Frontal cortex (tissue), 4 donors: ENCODE results near the gene GNAO1. TPM values are rescaled to one million over a fixed set of nuclear protein-coding genes. Genes with fewer than 3 reads are reported as not detected.

Experiments used
- DNase-seq, 2 donors: peaks; one replicate each; pipeline ENCODE4 v3.0.0; 2012; ENCODE audit warnings: low spot score in 2 of 2
- FAIRE-seq: peaks from 2 replicates; lab custom pipeline; 2012; peaks lifted over from hg19 to GRCh38; lab: Jason Lieb, UNC
- total RNA-seq: library from RNA; depleted of rRNA; stranded (reverse); fragments of >200 nt; gene quantifications from one replicate; pipeline ENCODE4 v1.2.3, GENCODE V29; 2014
- donor health status: control.
- donor health status: control.
- donor health status: control.

GNAO1 gene
- total RNA-seq, 1 donor from 2014 or later, result 54.2 TPM

DNA sequence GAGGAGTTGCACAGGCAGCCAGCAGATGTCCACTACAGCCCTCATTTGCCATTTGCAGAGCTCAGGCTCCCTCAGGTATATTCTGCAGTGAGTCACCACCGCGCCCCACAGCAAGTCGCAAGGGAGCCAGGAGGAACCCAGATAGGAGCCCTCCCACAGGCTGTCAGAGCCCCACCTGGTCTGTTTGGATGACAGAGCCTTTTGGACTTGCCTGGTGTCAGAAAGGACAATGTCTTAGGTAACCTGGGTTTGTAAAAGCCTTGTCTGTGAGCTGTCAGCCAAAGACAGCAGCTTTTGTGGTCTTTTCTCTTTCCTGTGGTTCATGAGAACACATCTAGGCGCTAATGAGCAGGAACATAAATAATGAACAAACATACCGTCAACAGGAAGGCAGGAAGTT, 70.9 kb downstream of the GNAO1 start:
- FAIRE-seq (no peak), DNase-seq (no peak)

DNA sequence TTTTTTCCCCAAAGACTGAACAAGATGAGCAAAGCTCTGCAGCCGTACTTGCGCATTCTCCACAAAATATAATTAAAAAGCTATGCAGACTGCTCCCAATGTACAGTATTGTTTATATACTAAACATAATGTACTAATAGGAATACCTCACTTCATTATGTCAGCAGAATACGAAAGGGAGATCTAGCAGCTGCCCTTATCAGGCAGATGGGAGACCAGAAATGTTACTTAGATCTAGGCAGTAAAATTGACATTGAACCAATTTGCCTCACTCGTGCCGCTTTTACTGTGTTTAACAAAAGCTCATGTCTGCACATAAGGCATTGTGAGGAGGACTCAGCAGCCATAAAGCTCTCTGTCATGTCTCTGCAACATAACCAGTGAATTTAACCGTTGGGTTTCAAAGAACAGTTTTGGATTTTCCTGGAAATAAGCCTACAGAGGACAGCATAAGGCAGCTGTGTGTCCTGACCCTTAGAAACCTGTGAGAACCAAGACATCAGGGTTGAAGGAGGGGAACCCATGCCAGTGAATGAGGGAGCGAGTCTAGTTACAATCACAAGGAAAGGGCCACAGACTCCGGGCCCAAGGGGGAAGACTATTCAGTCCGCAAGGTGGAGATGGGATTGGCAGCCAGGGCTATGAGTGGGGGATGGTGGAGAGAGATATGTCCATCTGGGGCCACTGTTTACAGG, 71.4 kb downstream of the GNAO1 start:
- no peak for FAIRE-seq
- no peak for DNase-seq

DNA sequence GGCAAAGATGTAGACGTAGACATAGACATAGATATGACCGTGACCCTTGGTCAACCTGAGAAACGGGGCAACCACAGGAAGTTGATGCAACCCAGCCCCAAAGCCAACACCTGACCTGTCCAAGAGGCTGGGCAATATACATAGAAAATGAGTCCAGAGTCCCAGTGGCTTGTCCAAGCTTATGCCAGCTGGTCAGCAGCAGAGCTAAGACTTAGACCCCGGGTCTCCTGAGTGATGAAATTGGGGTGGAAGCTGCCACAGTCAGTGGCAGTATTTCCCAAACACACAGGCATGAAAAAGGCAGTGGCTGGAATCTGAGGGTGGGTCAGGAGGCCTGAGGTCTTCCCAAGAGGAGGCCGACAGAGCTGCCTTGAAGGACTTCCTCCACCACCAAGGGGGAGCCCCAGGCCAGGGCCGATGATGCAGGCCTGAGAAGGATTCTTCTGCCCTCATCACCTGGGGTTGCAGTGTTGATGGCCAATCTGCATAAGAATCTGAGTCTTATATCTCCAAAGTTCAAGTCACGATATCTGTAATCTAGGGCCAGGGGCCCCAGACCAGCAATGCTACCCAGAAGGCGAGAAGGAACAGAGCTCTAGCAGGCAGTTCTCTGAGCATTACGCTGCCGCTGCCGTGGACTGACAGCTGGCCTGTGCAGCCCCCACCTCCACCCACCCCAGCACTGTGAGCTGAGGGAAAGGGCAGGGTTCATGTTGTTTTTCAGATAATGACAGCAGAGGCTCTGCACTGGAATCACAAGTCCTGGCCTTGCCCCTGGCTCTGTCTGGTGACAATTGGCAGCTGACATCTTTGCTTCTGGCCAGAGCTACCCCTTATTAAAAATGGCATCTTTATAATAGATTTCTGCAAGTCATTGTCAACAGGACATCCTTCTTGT, 72.7 kb downstream of the GNAO1 start:
- DNase-seq (peak; percentile 15 to 30), FAIRE-seq (no peak)

DNA sequence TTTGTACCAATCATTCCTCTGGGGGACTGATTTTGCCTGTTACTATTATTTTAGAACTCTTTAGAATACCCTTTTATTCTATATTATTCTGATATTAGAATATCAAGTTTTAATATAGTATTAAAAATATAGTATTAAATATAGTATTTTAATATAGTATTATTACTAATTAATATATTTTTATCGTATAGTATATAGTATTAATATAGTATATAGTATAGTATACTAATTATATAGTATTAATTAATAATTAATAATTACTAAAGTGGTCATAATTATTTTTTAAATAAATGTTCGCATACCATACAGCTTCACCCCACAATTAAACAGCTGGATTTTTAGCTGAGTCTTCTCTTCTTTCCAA, 73.3 kb downstream of the GNAO1 start:
- peak; percentile 98 for FAIRE-seq
- DNase-seq, result no peak

DNA sequence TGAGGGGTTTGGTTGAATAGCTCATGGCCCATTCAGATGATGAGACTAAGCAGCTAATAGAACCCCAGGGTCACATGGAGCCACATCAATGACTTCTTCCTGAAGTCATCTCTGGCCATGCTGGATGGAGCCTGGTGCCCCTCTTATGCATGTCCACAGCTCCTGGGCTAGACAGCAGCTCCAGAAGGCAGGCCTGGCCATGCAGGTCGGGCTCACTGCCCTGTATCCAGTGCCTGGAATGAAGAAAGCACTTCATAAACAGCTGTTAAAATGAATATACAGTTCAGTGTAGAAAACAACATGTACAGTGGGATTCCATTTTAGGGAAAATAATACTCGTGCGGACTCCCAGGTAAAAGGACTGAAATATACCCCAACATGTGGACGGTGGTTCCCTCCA, 73.9 kb downstream of the GNAO1 start:
- no peak for FAIRE-seq
- no peak for DNase-seq

DNA sequence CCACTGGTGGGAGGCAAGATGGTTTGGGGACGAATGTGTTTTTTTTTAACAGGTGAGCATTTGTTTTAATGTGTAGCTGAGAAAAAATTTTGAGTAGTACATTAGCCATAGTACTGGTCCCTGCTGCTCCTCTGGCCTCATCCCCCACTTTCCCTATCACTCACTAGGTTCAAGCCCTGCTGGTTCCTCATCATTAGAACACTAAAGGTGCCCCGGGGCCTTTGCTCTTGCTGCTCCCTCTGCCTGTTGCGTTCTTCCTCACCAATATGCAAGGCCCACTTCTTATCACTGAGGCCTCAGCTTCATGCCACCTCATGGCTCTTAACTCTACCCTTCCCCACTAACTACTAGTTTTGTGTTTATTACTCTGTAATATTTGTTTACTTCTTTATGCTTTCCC, 74.5 kb downstream of the GNAO1 start:
- FAIRE-seq, result no peak
- DNase-seq, result no peak

DNA sequence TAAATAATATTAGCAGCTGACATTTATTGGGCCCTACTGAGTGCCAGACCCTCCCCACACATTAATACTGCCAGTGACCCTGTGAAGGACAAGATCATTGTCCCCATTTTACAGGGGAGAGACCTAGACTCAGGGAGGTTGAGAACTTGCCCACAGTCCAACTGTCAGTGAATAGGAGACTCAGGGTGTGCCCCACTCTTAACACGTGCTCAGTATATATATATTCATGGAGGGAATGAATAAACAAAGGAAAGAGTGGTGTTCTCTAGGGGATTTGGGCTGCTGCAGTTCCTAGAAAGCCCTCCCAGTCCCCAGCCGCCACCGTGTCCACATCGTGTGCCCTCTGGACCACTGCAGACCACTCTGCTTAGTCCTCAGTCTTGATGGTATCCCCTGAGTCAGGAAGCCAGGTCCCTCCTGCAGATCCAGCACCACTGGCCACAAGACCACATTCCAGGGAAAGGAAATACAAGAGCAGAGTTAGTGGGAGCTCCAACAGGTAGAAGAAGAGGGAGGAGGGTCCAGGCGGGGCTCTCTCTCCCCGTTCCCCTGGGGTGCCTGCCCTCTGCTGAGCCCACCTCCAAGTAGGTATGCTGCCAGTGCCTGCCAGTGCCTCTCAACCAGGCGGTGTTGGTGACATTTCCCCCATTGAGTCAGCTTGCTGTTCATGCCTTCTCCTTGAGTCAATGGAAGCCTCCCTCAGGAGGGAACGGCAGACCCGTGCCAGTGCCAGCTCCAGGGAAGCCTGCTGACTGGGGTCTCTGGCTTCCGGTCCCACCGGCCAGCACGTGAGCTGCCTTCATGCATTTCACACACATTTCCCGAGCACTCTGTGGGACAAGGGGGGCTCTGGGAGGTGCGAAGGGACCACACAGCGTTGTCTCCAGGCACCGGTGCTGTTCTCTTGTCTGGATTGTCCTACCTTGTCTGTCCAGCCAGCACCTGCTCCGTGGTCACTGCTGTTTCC, 75.6 kb downstream of the GNAO1 start:
- no peak for FAIRE-seq
- no peak for DNase-seq

DNA sequence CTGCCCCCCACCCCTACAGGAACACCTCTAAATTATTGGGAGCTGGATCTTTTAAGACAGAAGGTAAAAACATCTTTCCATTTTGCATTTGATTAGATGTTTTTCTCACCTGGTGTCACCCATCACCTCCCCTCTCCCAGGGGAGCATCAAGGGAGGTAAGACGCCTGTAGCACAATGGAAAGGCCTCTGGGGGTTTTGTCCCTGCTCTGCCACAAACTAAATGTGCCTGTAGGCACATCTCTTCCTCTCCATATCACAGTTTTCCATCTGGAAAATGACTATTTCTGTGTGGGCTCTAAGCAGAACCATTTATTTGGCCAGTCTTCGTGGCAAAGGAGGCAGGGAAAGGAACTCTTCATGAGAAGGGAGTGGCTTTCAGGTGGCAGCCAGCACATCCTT, 76.6 kb downstream of the GNAO1 start:
- DNase-seq, result no peak
- FAIRE-seq, result no peak

DNA sequence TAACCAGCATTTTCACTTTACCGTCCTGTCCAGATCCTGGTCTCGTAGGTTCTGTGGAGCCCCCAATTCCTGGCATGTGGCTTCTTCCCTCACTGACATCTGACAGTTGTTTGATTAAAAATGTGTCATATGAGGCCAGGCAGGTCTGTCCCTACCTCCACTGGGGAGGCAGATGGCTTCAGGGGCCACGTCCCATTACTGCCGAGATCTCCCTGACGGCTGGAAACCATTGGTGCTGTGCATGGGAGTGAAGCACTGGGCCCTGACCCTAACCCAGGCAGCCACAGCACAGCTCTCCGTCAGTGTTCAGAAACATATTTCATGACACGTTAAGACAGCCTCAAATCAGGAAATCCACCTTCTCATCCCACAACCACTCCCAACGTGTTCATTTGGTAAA, 77.5 kb downstream of the GNAO1 start:
- no peak for DNase-seq
- FAIRE-seq, result no peak

DNA sequence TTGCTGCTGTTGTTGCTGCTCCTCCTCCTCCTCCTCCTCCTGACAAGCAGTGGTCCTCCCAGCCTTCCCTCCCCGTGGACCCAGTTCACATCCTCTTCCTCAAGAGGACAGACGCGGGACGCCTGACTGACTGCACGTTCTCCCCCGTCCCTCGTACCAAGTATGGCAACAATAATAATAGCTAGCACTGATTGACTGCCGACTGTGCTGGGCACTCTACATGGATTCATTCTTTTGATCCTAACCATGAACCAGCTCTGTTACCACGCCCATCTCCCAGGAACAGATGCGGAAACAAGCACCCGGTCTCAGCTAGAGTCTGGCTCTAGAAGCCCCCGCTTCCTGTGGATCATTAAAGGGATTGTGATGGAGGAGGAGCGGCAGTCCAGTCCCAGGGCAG, 78.0 kb downstream of the GNAO1 start:
- FAIRE-seq, result no peak
- DNase-seq, result no peak

DNA sequence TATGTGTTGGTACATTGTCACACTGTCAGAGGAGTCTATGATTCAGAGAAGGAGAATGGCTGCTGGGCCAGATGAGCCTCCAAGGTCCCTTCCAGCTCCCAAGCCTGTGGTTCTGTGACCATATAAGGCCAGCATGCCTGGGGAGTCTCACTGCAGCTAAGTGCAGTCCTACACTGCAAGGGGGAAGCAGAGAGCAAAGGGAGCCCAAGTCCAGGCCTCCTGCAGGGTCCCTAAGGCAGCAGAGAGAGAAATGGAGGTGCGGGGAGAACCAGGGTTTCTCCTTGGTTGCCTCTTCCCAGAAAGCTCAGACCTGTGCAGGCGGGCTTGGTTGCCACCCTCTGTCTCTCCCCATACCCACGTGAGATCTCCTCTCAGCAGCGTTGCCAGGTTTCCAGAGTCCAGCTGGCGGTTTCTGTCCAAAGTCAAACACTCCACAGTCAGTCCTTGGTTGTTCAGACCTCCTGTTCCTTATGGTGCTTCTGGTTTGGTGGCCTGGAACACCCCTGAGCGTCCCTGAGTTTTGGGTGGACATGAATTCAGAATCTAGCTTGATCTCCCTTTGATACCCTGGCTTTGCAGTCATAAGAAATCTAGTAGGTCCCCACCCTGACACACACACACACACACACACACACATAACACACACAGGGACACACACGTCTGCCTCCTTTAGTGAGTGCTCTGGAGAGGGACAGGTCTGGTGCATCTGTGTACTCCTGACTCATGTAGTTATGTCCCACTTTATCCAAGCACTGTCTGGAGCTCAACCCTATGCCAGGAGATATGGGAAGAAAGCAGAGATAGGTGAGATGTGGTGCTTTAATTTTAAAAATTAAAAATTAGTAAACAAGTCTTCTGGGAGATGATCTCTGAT, 78.8 kb downstream of the GNAO1 start:
- FAIRE-seq, result no peak
- peak in 1 of 2 donors; percentile 41 for DNase-seq

DNA sequence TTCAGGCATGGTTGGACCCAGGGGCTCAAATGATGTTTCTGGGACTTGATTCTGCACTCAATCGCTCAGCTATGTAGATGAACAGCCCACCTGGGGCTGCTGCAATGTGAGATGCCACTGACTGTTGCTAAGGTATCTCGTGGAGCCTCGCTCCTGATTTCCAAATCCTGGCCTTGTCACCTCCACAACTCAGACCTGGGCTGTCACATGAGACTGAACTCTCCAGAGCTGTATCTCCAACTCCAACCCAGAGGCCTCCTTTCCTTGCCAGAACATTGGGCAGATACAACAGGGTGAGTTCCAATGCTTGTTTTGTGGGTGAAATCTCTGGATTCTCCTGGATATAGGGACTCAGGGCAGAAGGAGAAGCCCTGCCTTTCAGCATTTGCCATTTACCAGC, 79.5 kb downstream of the GNAO1 start:
- FAIRE-seq, result no peak

DNA sequence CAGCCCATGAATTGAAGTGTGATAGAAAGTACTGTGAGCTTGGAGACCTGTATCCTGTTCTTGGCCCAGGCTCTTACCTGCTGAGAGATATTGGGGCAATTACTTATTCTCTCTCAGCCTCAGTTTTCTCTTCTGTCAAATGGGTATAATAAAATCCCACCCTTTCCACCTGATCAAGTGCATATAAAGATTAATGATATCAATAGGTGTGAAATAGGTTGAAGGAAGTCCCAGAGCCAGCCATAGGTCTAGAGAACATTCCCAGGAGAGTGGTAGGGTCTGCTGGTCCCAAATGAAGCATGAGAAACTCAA, 81.2 kb downstream of the GNAO1 start:
- no peak for DNase-seq
- no peak for FAIRE-seq

More for the DNA sequence above, 79.5 kb downstream of the GNAO1 start:
- no peak for DNase-seq

DNA sequence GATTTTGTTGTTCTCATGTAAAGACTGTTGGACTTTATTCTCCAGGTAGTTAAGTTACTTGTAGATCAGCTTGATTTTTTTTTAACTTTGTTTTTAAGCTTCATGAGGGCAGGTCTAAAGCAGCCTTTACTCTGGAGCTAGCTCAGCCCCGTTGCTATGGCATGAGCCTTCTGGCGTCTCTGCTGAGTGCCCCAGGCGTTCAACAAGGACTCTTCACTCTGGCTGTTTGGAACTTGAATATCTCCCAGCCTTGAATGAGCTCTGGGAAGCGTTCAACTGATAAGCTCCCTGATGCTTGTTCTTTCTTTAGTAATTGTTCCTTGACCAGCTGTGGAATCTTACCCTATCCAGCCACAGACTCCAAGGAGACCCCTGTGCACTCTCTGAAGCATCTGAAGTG, 82.3 kb downstream of the GNAO1 start:
- FAIRE-seq (no peak), DNase-seq (no peak)

DNA sequence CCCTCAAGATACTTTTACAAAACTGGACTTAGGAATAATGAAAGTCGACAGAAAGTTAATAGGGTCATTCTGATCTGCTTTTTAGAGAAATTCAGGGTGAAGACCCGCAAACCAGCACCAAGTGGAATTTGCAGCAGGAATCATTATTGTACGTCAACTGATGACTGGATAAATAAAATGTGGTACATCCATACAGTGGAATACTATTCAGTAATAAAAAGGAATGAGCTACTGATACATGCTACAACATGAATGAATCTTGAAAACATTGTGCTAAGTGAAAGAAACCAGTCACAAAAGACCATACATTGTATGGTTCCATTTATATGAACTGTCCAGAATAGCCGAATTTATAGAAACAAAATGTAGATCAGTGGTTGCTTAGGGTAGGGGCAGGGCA, 83.1 kb downstream of the GNAO1 start:
- FAIRE-seq, result no peak
- DNase-seq, result no peak

DNA sequence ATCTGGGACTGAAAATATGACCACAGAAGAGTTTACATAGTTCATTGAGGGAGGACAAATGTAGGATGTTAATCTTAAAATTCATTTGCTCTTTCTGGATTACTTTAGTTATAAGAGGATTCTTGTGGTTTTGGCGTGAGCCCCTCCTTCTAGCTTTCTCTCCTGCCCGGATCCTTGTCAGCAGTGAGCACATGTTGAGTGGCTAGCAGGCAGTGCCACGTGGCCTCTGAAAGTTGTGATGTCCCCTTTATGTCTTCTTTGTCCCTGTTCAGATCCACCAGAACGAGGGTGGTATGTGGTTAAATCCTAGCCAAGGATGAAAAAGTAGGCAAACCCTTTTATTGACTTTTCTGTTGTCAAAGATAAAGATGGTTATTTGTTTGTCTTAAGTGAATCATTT, 83.8 kb downstream of the GNAO1 start:
- no peak for DNase-seq
- no peak for FAIRE-seq

DNA sequence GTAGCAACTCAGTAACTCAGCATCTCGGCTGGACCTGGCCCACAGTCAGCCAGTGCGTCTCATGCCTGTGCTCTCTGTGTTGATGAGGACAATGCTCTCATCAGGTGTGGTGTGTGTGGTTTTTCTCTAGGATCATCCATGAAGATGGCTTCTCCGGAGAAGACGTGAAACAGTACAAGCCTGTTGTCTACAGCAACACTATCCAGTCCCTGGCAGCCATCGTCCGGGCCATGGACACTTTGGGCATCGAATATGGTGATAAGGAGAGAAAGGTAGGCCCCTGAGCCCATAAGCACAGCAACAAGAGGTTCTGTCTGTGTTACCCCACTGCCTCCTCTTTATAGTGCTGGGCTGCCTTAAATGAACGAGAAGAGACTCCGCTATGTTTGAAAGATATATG, 84.5 kb downstream of the GNAO1 start:
- DNase-seq, result no peak
- FAIRE-seq, result no peak

DNA sequence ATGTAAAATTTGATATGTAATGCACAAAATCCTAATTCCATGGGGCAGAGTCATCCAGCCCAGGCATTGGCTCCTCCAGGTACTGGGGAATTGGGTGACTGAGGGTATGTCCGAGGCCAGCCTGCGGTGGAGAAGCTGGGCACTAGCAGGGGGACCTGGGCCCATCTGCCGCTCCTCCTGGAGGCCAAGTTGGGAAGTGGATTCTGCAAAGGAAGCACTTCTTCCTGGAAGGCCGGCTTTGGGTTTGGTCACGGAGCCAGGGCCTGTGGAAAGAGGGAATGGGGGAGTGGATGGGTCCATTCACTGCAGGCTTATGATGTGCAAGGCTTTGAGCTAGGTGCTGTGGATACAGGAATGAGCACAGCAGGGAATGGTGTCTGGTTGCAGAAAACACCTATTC, 85.8 kb downstream of the GNAO1 start:
- FAIRE-seq, result no peak
- DNase-seq, result no peak

DNA sequence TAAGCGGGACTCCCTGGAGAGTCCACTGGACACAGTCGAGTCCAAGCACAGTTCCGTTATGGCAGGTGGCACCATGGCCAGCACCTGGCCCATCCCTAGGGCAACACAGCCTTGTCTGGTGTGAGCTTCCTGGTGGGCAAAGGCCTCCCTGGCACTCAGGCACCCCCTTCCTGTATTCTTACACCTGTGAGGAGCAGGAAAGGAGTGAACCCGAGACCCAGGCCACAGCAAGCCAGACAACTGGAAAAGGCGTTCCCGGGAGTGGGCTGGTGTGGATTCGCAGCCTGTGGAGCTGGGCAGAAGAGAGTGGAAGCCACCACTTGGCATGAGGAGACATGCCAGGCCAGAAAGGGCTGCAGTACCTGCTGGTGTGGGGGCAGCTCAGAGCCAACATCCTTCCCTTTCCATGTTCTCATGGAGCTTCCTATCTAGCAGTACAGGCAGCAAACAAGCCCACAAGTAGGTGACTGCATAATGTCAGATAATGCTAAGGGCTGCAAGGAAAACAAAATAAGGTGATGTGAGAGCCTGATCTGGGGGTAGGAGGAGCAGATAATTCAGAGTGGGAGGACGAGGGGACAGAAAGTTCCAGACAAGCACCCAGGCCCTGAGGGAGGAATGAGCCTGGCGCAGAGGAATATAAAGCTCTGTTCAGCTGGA, 87.0 kb downstream of the GNAO1 start:
- no peak for FAIRE-seq

More for the DNA sequence above, 87.0 kb downstream of the GNAO1 start:
- DNase-seq, result no peak
